Measurements from ENCODE around the gene CCDC158. TPM values are rescaled to one million over a fixed set of nuclear protein-coding genes. Genes with fewer than 3 reads are reported as not detected.

Gene CCDC158
- total RNA-seq, 4 donors from 2014 or later = 0.32 to 0.75 (median 0.48) TPM; not detected in 1

DNA sequence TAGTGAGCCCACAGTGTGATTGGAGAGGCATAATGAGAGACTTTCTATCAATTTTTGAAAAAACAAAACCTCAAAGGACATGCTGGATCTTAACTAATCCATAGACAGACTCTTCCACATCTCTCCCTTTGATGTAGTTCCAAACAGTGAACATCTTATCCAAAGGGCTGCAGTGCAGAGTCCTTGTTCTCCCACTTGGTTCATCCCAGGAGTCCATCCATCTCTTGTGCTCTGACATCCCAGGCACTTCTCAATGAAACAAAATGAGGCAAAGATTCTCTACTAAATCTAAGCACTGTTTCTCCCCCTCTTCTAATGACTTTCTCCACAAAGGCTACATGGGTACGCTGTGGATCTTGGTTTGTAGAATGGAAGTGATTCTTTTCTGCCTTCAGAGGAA lies 22.4 kb upstream of the CCDC158 start:
- TF ChIP-seq, protein P1, sequence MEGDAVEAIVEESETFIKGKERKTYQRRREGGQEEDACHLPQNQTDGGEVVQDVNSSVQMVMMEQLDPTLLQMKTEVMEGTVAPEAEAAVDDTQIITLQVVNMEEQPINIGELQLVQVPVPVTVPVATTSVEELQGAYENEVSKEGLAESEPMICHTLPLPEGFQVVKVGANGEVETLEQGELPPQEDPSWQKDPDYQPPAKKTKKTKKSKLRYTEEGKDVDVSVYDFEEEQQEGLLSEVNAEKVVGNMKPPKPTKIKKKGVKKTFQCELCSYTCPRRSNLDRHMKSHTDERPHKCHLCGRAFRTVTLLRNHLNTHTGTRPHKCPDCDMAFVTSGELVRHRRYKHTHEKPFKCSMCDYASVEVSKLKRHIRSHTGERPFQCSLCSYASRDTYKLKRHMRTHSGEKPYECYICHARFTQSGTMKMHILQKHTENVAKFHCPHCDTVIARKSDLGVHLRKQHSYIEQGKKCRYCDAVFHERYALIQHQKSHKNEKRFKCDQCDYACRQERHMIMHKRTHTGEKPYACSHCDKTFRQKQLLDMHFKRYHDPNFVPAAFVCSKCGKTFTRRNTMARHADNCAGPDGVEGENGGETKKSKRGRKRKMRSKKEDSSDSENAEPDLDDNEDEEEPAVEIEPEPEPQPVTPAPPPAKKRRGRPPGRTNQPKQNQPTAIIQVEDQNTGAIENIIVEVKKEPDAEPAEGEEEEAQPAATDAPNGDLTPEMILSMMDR (IDR thresholded peaks at IDR 0.05) = no peak
- DNase-seq (ENCODE audit: low spot score) (no peak), ATAC-seq (ENCODE audit: low FRiP score) (no peak)

DNA sequence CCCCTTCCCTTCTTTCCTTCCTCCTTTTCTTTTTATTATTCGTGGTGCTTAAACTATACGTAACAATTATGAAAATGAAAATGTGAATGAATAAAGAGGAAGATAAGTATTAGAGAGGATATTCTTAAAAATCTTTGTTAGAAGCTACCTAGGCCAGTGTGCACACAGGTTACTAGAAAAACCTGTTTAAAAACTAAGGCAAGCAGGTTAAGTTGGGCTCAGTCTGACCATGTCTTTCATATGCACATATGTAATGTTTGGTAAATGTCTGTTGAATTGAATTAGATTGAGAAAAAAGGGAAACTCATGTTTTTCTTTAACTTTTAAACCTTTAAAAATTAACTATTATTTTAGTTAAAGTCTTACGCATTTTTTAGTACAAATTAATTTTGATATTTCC lies 21.9 kb upstream of the CCDC158 start:
- TF ChIP-seq, protein P1 (IDR thresholded peaks at IDR 0.05) = no peak
- DNase-seq (ENCODE audit: low spot score) (no peak), ATAC-seq (ENCODE audit: low FRiP score) (no peak)

GRCh38 chr4:76441881-76442280 lies 20.9 kb upstream of the CCDC158 start:
- TF ChIP-seq, protein P1 (IDR thresholded peaks at IDR 0.05) = no peak
- no peak for DNase-seq (ENCODE audit: low spot score)
- ATAC-seq (ENCODE audit: low FRiP score) = no peak

GRCh38 chr4:76439491-76439890 lies 18.6 kb upstream of the CCDC158 start:
- DNase-seq (ENCODE audit: low spot score) = no peak
- TF ChIP-seq, protein P1 (IDR thresholded peaks at IDR 0.05) = no peak

DNA sequence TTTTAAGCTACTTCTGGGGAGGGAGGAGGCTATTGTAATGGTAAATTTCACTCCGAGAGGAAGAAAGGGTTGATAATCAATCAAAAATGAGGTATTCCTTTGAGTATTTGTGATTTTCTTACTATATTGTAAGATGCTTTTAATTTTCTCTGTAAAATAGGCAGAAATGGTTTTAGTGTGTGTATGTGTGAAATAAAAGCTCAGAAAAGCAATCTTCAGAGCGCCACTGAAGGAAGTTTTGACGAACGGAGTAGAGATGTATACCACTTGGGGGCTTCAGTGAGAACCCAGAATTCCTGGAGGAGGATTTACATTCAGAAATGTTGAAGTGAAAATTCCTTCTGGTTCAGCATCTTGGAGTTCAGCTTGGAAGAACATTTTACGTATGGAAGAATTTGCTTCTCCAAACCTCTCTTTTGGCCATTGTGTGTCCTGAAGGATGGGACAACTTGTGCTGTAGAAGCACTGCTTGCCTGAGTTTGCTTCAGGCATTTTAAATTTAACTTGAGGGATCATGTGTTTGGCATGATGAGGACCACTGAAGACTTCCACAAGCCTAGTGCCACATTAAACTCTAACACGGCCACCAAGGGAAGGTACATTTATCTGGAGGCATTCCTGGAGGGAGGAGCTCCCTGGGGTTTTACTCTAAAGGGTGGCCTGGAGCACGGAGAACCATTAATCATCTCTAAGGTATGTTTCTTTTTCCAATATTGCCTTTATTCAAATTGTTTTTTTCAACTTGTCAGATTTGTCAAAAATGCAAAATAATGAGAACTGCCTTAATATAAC lies 14.8 kb upstream of the CCDC158 start:
- TF ChIP-seq, protein P1 (IDR thresholded peaks at IDR 0.05) = no peak
- no peak for ATAC-seq (ENCODE audit: low FRiP score)
- no peak for DNase-seq (ENCODE audit: low spot score)

More at GRCh38 chr4:76439491-76439890, 18.6 kb upstream of the CCDC158 start:
- no peak for ATAC-seq (ENCODE audit: low FRiP score)

GRCh38 chr4:76434901-76435527 lies 14.1 kb upstream of the CCDC158 start, which contains the start of gene SHROOM3:
SHROOM3 (plus strand) TSS chr4:76435229; CDS start chr4:76436053, 824 bp downstream.
- DNase-seq (ENCODE audit: low spot score) (no peak), ATAC-seq (ENCODE audit: low FRiP score) (no peak)
- TF ChIP-seq, protein P1 (IDR thresholded peaks at IDR 0.05) = no peak
